ENCODE measurements around the gene CIB4. TPM values are rescaled to one million over a fixed set of nuclear protein-coding genes. Genes with fewer than 3 reads are reported as not detected.

CIB4 gene
- total and polyA plus RNA-seq, 2 experiments from 2014 or later, result not detected

- no peak overlapping the region for H3K27ac ChIP-seq
- no peaks in the 10 kb centered on the region for H3K27me3 ChIP-seq
- H3K4me1 ChIP-seq (ENCODE audit: low read depth), result peaks cover 31% of the 10 kb centered on the region
- TF ChIP-seq, protein P1, sequence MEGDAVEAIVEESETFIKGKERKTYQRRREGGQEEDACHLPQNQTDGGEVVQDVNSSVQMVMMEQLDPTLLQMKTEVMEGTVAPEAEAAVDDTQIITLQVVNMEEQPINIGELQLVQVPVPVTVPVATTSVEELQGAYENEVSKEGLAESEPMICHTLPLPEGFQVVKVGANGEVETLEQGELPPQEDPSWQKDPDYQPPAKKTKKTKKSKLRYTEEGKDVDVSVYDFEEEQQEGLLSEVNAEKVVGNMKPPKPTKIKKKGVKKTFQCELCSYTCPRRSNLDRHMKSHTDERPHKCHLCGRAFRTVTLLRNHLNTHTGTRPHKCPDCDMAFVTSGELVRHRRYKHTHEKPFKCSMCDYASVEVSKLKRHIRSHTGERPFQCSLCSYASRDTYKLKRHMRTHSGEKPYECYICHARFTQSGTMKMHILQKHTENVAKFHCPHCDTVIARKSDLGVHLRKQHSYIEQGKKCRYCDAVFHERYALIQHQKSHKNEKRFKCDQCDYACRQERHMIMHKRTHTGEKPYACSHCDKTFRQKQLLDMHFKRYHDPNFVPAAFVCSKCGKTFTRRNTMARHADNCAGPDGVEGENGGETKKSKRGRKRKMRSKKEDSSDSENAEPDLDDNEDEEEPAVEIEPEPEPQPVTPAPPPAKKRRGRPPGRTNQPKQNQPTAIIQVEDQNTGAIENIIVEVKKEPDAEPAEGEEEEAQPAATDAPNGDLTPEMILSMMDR (IDR thresholded peaks at IDR 0.05; ENCODE audit: low read depth, low read length), result no peak
- H3K9me3 ChIP-seq (ENCODE audit: low read depth), result no peaks in the 10 kb centered on the region
- no peak for DNase-seq (ENCODE audit: low read depth in 1 of 2, low spot score in 1 of 2)
- no peaks in the 10 kb centered on the region for H3K36me3 ChIP-seq
- no peak overlapping the region for H3K4me3 ChIP-seq
These were observed 29.1 kb downstream of the CIB4 start for GRCh38 chr2:26612034-26612433.

DNA sequence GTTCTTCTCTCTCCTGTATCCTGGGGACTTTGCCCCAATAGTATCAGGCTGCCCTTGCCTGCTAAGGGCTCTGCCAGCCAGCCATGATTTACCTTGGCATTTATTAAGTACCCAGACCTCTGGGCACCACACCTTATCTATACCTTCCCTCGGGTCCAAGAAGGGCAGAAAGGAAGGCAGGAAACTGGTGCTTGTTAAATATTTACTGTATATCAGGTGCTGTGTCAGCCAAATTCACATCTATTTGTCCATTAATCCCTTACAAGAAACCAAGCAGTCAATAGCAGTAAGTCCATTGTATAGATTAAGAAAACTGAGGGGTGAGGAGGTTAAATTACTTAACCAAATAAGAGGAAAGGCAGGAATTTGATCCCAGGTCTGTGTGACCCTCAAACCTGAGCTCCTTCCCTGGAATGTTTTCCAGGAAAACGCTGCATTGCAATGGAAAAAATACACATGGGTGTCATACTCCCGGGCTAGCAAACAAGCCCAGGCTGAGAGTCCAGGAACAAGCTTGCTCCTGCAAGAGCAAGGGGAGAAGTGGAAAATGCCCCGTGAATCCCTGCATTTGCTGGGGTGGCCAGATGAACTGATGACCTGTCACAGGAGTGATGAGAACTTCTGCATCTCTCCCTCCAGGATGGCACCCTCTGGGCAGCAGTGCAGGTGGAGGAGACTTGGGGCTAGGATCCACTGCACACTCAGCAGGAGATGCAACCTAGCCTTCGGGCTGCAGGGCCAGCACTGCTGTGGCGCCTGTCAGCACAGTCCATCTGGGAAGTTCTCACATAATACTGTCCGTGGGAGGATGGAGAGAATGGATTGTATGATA lies 30.4 kb downstream of the CIB4 start:
- TF ChIP-seq, protein P1 (IDR thresholded peaks at IDR 0.05; ENCODE audit: low read depth, low read length), result no peak

DNA sequence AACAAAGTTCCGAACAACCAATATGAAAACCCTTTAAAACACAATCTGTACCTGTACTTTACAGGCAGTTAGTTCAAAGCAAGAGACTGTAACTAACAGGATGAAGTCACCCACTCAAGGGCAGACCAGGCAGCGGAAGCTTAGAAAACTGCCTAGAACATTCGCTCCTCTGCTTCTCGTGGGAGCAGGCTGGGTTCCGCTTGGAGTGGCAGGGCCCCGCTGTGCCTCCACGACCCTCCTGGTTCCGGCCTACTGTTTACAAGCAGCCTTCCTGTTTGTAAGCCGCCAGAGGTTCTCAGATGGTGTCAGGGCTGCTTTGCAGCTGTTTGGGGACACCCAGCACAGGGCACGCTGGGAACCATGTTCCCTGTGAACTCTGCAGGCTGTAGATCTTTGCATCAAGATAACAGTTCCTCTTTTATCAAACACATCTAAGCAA lies 31.3 kb downstream of the CIB4 start:
- peak overlapping the region; percentile 62 for H3K27ac ChIP-seq
- H3K4me1 ChIP-seq (ENCODE audit: low read depth), result peaks cover 31% of the 10 kb centered on the region
- H3K9me3 ChIP-seq (ENCODE audit: low read depth), result no peaks in the 10 kb centered on the region
- TF ChIP-seq, protein P1 (IDR thresholded peaks at IDR 0.05; ENCODE audit: low read depth, low read length), result no peak
- no peak for DNase-seq (ENCODE audit: low read depth in 1 of 2, low spot score in 1 of 2)
- H3K27me3 ChIP-seq, result no peaks in the 10 kb centered on the region
- H3K4me3 ChIP-seq, result no peak overlapping the region
- H3K36me3 ChIP-seq, result no peaks in the 10 kb centered on the region

More for the DNA sequence above, 30.4 kb downstream of the CIB4 start:
- Histone ChIP-seq H3K27me3 (no peaks in the 10 kb centered on the region), H3K36me3 (no peaks in the 10 kb centered on the region), H3K27ac (no peak overlapping the region), H3K4me3 (no peak overlapping the region), H3K9me3 (ENCODE audit: low read depth) (no peaks in the 10 kb centered on the region), H3K4me1 (ENCODE audit: low read depth) (peaks cover 31% of the 10 kb centered on the region)
- no peak for DNase-seq (ENCODE audit: low read depth in 1 of 2, low spot score in 1 of 2)

DNA sequence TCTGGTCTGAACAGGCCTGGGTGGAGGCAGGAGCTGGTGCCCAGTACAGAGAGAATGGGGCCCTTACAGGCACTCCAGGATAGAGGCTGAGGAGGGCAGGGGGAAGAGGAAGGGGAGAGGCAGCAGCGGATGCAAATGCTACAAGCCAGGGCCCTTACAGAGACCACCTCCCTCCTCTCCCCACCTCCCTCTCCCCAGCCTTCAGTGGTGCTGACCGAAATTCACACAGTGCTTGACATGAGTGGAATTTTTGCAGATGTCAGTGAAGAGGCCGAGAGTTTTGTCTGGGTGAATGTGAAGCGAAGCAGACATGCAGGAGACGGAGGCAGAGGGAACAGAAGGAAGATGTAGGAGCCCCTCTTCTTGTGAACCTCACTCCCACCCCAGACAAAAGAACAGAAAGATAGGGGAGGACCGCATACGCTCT lies 31.9 kb downstream of the CIB4 start:
- Histone ChIP-seq H3K4me3 (no peak overlapping the region), H3K36me3 (no peaks in the 10 kb centered on the region), H3K27ac (peak overlapping the region; percentile 62), H3K27me3 (no peaks in the 10 kb centered on the region), H3K9me3 (ENCODE audit: low read depth) (no peaks in the 10 kb centered on the region), H3K4me1 (ENCODE audit: low read depth) (peaks cover 25% of the 10 kb centered on the region)
- DNase-seq (ENCODE audit: low read depth in 1 of 2, low spot score in 1 of 2), result peak in 1 of 2 donors; percentile 53
- TF ChIP-seq, protein P1 (IDR thresholded peaks at IDR 0.05; ENCODE audit: low read depth, low read length), result no peak

DNA sequence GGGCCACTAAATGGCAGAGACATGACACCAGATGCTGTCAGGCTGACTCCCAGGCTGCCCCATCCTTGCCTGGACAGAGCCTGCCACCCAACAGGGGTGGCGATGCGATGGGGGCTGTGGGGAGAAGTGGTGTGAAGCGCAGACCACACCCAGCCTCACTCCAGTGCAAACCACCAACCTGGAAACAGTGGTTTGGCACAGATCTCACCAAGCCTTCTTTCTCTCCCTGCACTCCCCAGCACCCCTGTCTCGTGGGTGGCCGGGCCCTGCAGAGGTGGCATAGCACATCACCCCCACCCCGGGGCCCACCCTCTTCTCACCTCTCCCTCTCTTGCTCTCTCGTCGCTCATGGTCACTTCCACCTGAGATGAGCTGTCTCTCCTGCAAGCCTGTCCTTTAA lies 32.6 kb downstream of the CIB4 start:
- Histone ChIP-seq H3K27me3 (no peaks in the 10 kb centered on the region), H3K4me3 (no peak overlapping the region)
- TF ChIP-seq, protein P1 (IDR thresholded peaks at IDR 0.05; ENCODE audit: low read depth, low read length), result no peak

More for the DNA sequence above, 32.6 kb downstream of the CIB4 start:
- H3K4me1 ChIP-seq (ENCODE audit: low read depth), result peaks cover 18% of the 10 kb centered on the region
- H3K27ac ChIP-seq, result no peak overlapping the region
- no peaks in the 10 kb centered on the region for H3K36me3 ChIP-seq
- no peak for DNase-seq (ENCODE audit: low read depth in 1 of 2, low spot score in 1 of 2)
- H3K9me3 ChIP-seq (ENCODE audit: low read depth), result no peaks in the 10 kb centered on the region

Measured in cardiac muscle cell (in vitro differentiated cells and primary cell).